GM10266 (cell line): ENCODE measurements around the gene RABL6.
"Not testable (repeated sequence)": the region's sequence is repeated elsewhere in the genome, so short reads cannot be mapped to it uniquely, and the experiment has no call there.

Experiments
- DNase-seq: peaks from one replicate; pipeline ENCODE4 v3.0.0; 2012; ENCODE audit errors: extremely low spot score
- CTCF ChIP-seq: IDR thresholded peaks from 2 replicates; pipeline ENCODE4 v1.5.1; 2012; ENCODE audit warnings: mild to moderate bottlenecking, low read depth; ENCODE audit not compliant: control insufficient read depth, insufficient read depth; ENCODE audit errors: missing control alignments

The RABL6 gene

GRCh38 chr9:136835932-136836904, 28.5 kb downstream of the RABL6 start:
- TF ChIP-seq CTCF, result no peak
- no peak for DNase-seq

GRCh38 chr9:136837146-136837855, 29.6 kb downstream of the RABL6 start:
- TF ChIP-seq CTCF, result no peak

DNA sequence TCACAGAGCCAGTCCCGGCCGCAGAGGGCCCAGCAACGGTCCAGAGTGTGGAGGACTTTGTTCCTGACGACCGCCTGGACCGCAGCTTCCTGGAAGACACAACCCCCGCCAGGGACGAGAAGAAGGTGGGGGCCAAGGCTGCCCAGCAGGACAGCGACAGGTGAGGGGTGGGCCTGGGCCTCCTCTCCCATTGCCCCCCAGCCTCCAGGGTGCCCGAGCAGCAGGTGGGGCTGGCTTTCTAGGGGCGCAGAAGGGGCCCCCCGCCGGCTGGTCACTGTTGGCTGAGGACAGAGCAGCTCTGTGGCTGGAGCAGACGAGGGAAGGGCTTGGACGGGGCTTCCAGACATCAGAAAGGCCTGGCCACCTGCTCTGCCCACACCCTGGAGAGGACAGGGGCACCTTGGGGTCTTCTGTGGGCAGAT, 30.1 kb downstream of the RABL6 start:
- DNase-seq, result not testable (repeated sequence)

More at GRCh38 chr9:136837146-136837855, 29.6 kb downstream of the RABL6 start:
- no peak for DNase-seq

GRCh38 chr9:136838314-136839228, 30.8 kb downstream of the RABL6 start:
- no peak for TF ChIP-seq CTCF
- DNase-seq, result no peak

DNA sequence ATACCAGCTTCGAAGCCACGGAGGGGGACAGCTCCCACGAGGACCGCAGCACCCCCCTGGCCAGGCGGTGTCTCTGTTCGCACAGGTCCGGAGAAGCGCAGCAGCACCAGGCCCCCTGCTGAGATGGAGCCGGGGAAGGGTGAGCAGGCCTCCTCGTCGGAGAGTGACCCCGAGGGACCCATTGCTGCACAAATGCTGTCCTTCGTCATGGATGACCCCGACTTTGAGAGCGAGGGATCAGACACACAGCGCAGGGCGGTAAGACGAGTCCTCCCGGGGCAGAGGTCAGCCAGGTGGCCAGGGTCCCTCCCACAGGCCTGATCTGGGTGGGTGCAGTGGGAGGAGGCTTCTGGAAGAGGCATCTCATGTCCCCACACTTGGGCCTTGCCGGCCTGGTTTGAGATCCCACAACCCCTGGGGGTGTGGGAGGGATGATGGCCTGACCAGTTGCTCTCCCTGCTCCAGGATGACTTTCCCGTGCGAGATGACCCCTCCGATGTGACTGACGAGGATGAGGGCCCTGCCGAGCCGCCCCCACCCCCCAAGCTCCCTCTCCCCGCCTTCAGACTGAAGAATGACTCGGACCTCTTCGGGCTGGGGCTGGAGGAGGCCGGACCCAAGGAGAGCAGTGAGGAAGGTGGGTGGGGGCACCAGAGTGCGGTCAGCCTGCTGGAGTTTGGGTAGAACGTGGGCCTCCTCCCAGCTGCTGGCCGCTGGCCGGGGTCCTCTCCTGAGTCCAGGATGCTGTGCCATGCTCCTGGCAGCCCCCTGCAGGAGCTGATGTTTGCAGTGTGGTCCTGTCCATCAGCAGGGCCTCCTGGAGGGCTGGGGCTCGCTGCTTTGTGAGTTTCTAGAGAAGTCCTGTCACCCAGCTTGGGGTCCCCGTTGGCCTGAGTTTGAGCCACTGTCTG, 31.7 kb downstream of the RABL6 start:
- TF ChIP-seq CTCF, result no peak
- DNase-seq, result no peak

DNA sequence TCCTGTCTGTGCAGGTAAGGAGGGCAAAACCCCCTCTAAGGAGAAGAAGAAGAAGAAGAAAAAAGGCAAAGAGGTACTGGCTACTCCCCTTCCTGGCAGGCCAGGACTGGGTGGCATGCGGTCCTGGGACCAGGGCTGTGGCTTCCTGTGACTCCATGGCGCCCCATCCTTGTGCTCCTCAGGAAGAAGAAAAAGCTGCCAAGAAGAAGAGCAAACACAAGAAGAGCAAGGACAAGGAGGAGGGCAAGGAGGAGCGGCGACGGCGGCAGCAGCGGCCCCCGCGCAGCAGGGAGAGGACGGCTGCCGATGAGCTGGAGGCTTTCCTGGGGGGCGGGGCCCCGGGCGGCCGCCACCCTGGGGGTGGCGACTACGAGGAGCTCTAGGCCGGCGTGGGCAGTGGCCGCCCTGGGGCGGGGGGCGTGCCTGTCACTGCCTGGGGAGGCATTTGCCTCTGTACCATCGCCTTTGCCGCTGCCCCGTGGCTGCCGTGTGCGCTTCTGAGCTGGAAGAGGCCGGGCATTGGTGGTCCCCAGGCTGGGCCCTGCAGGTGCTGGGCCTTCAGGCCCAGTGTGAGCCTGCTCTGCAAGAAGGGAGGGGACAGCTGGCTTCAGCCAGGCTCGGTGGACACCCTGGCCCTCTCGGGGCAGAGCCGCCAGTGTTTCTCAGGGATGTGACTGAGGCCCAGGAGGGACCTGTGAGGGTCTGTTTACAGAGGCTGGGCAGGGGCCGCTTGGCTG, 32.6 kb downstream of the RABL6 start:
- no peak for TF ChIP-seq CTCF
- no peak for DNase-seq
